OCI-LY1 (cell line): ENCODE data around the gene UPF1.

Experiments
- EZH2 ChIP-seq: fragments of 200-600 bp; sonication (generic), shearing (Covaris generic); IDR thresholded peaks from 2 replicates; pipeline ENCODE4 v1.8.0; 2017; ENCODE audit warnings: borderline replicate concordance, mixed run types, mild to moderate bottlenecking, antibody characterized with exemption, low read length, moderate library complexity, mixed read lengths
- TF ChIP-seq, protein P1 (sequence below): fragments of 200-600 bp; sonication (generic), shearing (Covaris generic); IDR thresholded peaks from 2 replicates; pipeline ENCODE4 v1.5.1; 2017; ENCODE audit warnings: mild to moderate bottlenecking, antibody characterized with exemption, low read length, moderate library complexity, mixed read lengths

DNA sequence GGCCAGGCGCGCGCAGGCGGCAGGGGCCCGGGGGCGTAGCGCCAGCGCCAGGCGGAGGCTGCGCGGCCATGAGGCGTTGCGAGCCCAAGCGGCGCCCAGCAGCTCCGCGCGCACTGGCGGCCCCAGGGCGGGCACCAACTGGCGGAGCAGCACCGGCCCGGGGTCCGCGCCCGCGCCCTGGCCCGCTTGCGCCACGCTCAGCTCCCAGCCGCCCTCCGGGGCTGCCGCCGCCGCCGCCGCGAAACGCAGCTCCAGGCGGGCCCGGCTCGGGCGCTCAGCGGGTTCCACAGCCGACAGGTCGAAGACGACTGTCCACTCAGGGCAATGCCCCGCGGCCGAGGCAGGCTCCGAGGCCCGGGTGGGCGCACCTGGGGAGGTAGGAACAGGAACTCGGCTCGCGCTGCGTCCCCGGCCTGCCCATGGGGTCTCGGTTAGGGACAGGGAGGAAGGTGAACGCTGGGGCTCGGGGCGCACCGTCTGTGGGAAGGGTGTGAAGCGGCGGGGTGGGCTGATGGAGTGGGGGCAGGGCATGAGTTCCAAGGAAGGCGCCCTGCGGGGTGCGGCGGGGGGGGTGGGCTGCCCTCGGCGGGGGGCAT, 37.4 kb downstream of the UPF1 start:
- TF ChIP-seq, protein P1, sequence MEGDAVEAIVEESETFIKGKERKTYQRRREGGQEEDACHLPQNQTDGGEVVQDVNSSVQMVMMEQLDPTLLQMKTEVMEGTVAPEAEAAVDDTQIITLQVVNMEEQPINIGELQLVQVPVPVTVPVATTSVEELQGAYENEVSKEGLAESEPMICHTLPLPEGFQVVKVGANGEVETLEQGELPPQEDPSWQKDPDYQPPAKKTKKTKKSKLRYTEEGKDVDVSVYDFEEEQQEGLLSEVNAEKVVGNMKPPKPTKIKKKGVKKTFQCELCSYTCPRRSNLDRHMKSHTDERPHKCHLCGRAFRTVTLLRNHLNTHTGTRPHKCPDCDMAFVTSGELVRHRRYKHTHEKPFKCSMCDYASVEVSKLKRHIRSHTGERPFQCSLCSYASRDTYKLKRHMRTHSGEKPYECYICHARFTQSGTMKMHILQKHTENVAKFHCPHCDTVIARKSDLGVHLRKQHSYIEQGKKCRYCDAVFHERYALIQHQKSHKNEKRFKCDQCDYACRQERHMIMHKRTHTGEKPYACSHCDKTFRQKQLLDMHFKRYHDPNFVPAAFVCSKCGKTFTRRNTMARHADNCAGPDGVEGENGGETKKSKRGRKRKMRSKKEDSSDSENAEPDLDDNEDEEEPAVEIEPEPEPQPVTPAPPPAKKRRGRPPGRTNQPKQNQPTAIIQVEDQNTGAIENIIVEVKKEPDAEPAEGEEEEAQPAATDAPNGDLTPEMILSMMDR, result no peak
- no peak for TF ChIP-seq EZH2
